ENCODE results near the gene ETV1.

Gene ETV1

DNA sequence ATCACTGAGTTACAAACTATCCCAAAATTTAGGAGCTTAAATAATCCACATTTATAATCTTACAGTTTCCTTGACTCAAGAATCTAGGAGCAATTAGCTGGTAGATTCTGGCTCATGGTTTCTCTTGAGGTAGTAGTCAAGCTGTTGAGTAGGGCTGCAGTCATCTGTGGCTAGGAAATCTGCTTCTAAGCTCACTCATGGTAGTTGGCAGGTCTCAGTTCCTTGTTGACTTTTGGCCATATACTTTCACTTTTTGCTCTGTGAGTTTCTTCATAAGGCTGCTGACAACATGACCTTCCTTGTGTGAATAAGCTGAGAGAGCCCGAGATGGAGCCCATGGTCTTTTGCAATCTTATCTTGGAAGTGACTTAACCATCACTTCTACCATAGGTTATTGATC, 10.8 kb upstream of the ETV1 start:
- no peaks in the 10 kb centered on the region for H3K4me1 ChIP-seq (ENCODE audit: insufficient read depth, low read length)

DNA sequence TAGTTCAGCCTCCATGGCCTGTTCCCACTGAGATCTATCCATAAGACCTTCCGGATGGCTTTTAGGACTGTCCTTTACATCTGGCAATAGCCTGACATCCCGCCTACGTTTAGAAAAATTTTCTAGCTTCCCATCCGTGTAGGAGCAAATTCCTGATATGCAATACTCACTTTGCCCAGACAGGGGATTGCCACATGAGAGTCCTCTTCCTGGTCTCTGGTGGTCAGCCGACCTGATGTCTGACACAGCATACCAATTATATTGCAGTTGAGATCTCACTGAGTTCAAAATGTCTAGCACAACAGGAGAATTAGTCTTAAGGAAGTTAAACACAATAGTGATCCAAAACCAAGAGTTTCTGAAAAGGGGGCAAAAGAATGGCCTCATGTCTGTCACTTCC, 9.4 kb upstream of the ETV1 start:
- no peak overlapping the region for H3K9ac ChIP-seq (ENCODE audit: low read length)
- H3K4me1 ChIP-seq (ENCODE audit: insufficient read depth, low read length) = no peaks in the 10 kb centered on the region
- no peaks in the 10 kb centered on the region for H3K36me3 ChIP-seq (ENCODE audit: insufficient read depth, low read length)
- no peaks in the 10 kb centered on the region for H3K27me3 ChIP-seq (ENCODE audit: control insufficient read depth in 1 of 2, insufficient read depth in 2 of 2, low read length in 2 of 2)
- no peak overlapping the region for H3K4me3 ChIP-seq (ENCODE audit: low read depth in 1 of 2, low read length in 2 of 2)
- no peaks in the 10 kb centered on the region for H3K9me3 ChIP-seq (ENCODE audit: low read length)
- no peak overlapping the region for H3K27ac ChIP-seq (ENCODE audit: low read depth, low read length)

More for the DNA sequence above, 10.8 kb upstream of the ETV1 start:
- no peaks in the 10 kb centered on the region for H3K9me3 ChIP-seq (ENCODE audit: low read length)
- H3K27ac ChIP-seq (ENCODE audit: low read depth, low read length) = no peak overlapping the region
- no peaks in the 10 kb centered on the region for H3K27me3 ChIP-seq (ENCODE audit: control insufficient read depth in 1 of 2, insufficient read depth in 2 of 2, low read length in 2 of 2)
- no peaks in the 10 kb centered on the region for H3K36me3 ChIP-seq (ENCODE audit: insufficient read depth, low read length)
- H3K4me3 ChIP-seq (ENCODE audit: low read depth in 1 of 2, low read length in 2 of 2) = no peak overlapping the region
- no peak overlapping the region for H3K9ac ChIP-seq (ENCODE audit: low read length)

DNA sequence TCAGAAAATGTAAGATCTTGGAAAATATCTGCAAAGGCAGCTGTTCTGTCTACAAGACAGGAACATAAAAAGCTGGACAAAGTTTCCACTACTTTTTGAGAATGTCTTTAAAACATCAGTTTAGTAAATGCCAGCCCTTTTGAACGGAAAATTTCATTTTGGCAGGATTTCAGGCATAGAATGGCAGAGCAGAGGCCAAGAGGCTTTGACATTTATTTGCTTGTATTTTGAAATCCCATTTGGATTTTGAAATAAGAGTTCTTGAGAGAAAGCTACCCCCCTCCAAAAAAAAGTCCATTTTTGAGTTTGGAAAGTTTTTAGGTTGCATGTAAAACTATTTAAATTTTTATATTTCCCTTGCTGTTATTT, 3.1 kb upstream of the ETV1 start:
- peaks cover 6% of the 10 kb centered on the region for H3K4me1 ChIP-seq (ENCODE audit: insufficient read depth, low read length)
- no peaks in the 10 kb centered on the region for H3K36me3 ChIP-seq (ENCODE audit: insufficient read depth, low read length)
- no peaks in the 10 kb centered on the region for H3K9me3 ChIP-seq (ENCODE audit: low read length)
- no peak overlapping the region for H3K9ac ChIP-seq (ENCODE audit: low read length)
- no peaks in the 10 kb centered on the region for H3K27me3 ChIP-seq (ENCODE audit: control insufficient read depth in 1 of 2, insufficient read depth in 2 of 2, low read length in 2 of 2)
- H3K27ac ChIP-seq (ENCODE audit: low read depth, low read length) = no peak overlapping the region
- peak overlapping the region in 1 of 2 donors; percentile 22 for H3K4me3 ChIP-seq (ENCODE audit: low read depth in 1 of 2, low read length in 2 of 2)

DNA sequence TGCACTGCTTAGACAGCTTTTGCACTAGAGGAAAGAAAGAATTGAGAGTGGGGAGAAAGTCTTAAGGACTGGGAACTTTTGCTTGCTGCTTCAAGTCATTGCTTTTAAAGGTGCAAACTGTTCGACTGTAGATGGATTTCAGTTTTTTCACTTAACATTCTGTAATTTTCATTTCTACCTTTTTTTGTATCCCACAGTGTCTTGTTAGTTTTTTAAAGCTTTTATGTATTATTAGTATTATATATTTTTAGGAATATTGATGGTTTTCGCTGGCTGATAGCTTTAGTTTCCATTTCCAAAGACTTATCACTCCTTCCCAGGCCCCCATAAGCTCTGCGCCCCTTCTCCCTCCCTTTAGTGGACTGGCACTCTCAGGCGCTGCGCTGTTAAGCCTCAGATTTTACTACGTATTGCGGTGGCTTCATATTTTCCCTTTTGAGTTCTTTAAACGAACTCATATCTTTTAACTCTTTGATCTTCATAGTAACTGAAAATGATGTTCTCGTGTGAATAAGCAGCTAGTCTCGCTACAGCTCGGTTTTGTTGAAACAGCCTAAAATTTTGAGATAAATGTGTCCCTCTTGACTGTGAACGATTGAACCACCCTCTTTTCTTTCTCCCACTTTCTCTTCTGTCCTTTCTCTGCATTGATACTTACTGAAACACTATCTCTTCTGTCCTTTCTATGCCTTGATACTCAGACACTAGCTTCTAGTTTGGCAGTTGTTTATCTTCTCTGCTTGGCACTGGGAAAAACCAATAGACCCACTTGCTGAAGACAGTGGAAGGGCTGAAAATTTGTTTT, 2.5 kb upstream of the ETV1 start:
- Histone ChIP-seq H3K4me3 (ENCODE audit: low read depth in 1 of 2, low read length in 2 of 2) (peak overlapping the region; percentile 56 to 87), H3K9ac (ENCODE audit: low read length) (no peak overlapping the region), H3K36me3 (ENCODE audit: insufficient read depth, low read length) (no peaks in the 10 kb centered on the region), H3K27me3 (ENCODE audit: control insufficient read depth in 1 of 2, insufficient read depth in 2 of 2, low read length in 2 of 2) (no peaks in the 10 kb centered on the region), H3K27ac (ENCODE audit: low read depth, low read length) (peak overlapping the region; percentile 54), H3K4me1 (ENCODE audit: insufficient read depth, low read length) (peaks cover 6% of the 10 kb centered on the region), H3K9me3 (ENCODE audit: low read length) (no peaks in the 10 kb centered on the region)

DNA sequence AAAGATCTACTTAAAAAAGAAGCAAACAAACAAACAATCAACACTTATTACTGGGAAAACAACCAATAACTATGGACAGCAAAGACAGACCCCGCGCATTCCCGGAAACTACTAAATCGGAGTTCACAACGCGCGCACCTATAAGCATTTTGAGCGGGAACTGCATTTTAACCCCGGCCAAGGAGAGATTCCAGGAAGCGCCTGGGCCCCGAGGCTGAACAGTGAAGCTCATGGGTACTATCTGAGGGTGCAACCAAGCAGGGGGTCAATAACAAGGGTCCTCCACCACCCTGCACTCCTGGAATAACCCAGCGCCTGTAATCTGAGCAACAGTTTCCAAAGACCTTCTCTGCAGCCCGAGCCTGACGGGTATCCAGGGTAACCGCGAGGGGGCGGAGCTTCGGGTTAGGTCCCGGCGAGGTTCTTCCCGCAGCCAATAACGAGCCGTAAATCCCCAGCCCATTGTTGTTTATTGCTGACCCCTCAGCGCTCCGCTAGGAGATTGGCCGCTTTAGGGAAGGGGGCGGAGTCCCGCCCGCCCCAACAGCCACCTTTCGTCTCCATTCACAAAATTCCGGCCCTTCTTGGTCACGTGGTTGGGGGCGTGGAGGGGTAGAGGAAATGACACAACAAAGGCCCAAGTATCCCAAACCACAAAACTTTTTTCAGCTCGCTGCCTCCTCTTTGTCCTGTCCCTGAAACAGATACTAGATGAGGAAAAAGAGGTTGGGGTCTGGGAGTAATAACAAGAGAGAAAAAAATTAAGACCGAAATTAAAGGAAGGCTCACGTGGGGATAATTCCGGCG, 1.7 kb upstream of the ETV1 start:
- H3K4me1 ChIP-seq (ENCODE audit: insufficient read depth, low read length) = peaks cover 6% of the 10 kb centered on the region
- no peaks in the 10 kb centered on the region for H3K36me3 ChIP-seq (ENCODE audit: insufficient read depth, low read length)
- H3K27me3 ChIP-seq (ENCODE audit: control insufficient read depth in 1 of 2, insufficient read depth in 2 of 2, low read length in 2 of 2) = no peaks in the 10 kb centered on the region
- H3K27ac ChIP-seq (ENCODE audit: low read depth, low read length) = peak overlapping the region; percentile 76
- no peaks in the 10 kb centered on the region for H3K9me3 ChIP-seq (ENCODE audit: low read length)
- peak overlapping the region; percentile 37 for H3K9ac ChIP-seq (ENCODE audit: low read length)
- H3K4me3 ChIP-seq (ENCODE audit: low read depth in 1 of 2, low read length in 2 of 2) = peak overlapping the region; percentile 56 to 87

DNA sequence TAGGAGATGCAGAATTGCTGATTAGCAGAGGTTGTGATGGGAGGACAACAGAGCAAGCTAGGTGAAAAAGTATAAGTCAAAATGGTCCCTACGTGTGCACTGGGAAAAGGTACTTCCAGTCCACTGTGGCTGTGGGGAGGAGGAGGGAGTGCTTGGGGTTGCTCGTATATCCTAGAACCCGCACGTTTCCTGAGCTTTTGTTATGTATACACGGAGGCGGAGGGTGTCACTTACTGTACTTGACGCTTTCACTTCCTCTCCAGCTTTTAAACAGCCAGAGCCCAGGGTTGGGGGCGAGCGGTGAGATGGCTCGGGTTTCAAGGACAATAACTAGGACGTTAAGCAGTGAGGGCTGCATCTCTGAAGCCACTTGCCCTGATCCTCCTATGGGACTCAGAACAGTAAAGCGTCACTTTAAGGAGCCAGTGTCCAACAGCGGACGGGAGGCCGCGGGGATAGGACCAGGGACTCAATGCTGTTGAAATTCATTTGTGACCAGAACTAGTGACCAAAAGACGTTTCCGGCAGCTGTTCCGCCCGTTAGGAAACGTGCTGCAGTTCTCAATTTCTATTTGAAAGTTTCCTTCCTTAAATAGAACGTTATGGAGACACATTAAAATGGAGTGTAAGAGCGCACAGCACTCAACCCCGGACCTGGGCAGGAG, 985 bp upstream of the ETV1 start:
- no peaks in the 10 kb centered on the region for H3K36me3 ChIP-seq (ENCODE audit: insufficient read depth, low read length)
- H3K9ac ChIP-seq (ENCODE audit: low read length) = peak overlapping the region; percentile 37
- H3K9me3 ChIP-seq (ENCODE audit: low read length) = no peaks in the 10 kb centered on the region
- H3K4me1 ChIP-seq (ENCODE audit: insufficient read depth, low read length) = peaks cover 6% of the 10 kb centered on the region
- no peaks in the 10 kb centered on the region for H3K27me3 ChIP-seq (ENCODE audit: control insufficient read depth in 1 of 2, insufficient read depth in 2 of 2, low read length in 2 of 2)
- peak overlapping the region; percentile 76 for H3K27ac ChIP-seq (ENCODE audit: low read depth, low read length)
- peak overlapping the region; percentile 56 to 87 for H3K4me3 ChIP-seq (ENCODE audit: low read depth in 1 of 2, low read length in 2 of 2)

DNA sequence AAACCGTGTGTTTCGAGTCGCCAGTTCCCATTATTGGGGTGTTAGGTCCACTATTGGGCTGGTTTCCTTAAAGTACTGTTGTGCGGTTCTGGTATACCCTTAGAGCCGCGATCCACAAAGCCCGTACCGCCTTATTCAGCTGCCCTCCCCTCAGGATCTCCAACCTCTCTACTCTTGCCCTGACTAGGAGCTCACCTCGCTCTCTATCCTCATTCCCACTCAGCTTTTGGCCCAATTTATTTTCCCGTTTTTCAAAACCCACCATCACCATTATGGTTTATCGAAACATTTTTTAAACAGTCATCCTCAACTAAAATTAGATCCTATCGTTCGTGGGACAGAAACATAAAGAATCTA, 461 bp upstream of the ETV1 start:
- peak overlapping the region; percentile 76 for H3K27ac ChIP-seq (ENCODE audit: low read depth, low read length)
- no peaks in the 10 kb centered on the region for H3K9me3 ChIP-seq (ENCODE audit: low read length)
- H3K4me1 ChIP-seq (ENCODE audit: insufficient read depth, low read length) = peaks cover 6% of the 10 kb centered on the region
- H3K27me3 ChIP-seq (ENCODE audit: control insufficient read depth in 1 of 2, insufficient read depth in 2 of 2, low read length in 2 of 2) = no peaks in the 10 kb centered on the region
- H3K9ac ChIP-seq (ENCODE audit: low read length) = peak overlapping the region; percentile 37
- H3K4me3 ChIP-seq (ENCODE audit: low read depth in 1 of 2, low read length in 2 of 2) = peak overlapping the region; percentile 56 to 87
- H3K36me3 ChIP-seq (ENCODE audit: insufficient read depth, low read length) = no peaks in the 10 kb centered on the region

DNA sequence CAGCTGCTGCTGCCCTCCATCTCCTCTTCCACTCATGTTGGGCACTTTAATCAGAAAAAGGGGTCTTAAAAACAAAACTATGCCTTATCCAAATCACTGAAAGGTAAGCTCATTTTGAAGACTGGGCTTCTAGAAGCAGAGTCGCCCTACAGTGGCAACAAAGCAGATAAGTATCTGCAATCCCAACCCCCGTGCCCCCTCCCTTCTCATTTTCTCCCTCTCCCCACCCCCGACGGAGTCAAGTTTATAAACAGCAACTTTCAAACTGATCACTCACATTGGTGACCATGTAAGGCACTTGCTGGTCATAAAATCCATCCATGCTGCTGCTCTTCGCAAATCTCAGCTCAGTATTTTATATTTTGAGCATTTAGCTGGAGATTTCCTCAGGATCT, 738 bp downstream of the ETV1 start:
- Histone ChIP-seq H3K27ac (ENCODE audit: low read depth, low read length) (no peak overlapping the region), H3K4me3 (ENCODE audit: low read depth in 1 of 2, low read length in 2 of 2) (peak overlapping the region; percentile 56 to 87)

DNA sequence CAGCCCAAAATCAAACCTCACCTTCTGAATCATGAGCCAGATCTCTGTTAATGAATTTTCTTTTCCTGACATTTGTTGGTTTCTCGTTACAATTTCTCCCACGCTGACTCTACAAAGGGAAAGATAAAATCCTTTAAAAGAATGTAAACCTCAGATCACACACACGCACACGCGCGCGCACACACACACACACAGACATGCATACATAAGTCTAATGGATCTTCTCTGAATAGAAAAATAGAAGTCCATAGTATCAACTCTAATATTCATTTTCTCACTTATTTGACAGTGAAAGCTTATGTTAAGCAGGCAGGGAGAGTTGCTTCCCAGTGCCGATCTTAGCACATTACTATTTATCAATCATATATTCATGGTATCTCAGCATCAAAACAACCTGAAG, 1.4 kb downstream of the ETV1 start:
- H3K27ac ChIP-seq (ENCODE audit: low read depth, low read length) = no peak overlapping the region
- no peak overlapping the region for H3K9ac ChIP-seq (ENCODE audit: low read length)
- H3K4me3 ChIP-seq (ENCODE audit: low read depth in 1 of 2, low read length in 2 of 2) = peak overlapping the region in 1 of 2 donors; percentile 87
- H3K36me3 ChIP-seq (ENCODE audit: insufficient read depth, low read length) = no peaks in the 10 kb centered on the region
- H3K9me3 ChIP-seq (ENCODE audit: low read length) = no peaks in the 10 kb centered on the region
- H3K4me1 ChIP-seq (ENCODE audit: insufficient read depth, low read length) = peaks cover 6% of the 10 kb centered on the region
- no peaks in the 10 kb centered on the region for H3K27me3 ChIP-seq (ENCODE audit: control insufficient read depth in 1 of 2, insufficient read depth in 2 of 2, low read length in 2 of 2)

More for the DNA sequence above, 738 bp downstream of the ETV1 start:
- H3K9ac ChIP-seq (ENCODE audit: low read length) = peak overlapping the region; percentile 37
- no peaks in the 10 kb centered on the region for H3K9me3 ChIP-seq (ENCODE audit: low read length)
- no peaks in the 10 kb centered on the region for H3K27me3 ChIP-seq (ENCODE audit: control insufficient read depth in 1 of 2, insufficient read depth in 2 of 2, low read length in 2 of 2)
- H3K36me3 ChIP-seq (ENCODE audit: insufficient read depth, low read length) = no peaks in the 10 kb centered on the region
- peaks cover 6% of the 10 kb centered on the region for H3K4me1 ChIP-seq (ENCODE audit: insufficient read depth, low read length)

DNA sequence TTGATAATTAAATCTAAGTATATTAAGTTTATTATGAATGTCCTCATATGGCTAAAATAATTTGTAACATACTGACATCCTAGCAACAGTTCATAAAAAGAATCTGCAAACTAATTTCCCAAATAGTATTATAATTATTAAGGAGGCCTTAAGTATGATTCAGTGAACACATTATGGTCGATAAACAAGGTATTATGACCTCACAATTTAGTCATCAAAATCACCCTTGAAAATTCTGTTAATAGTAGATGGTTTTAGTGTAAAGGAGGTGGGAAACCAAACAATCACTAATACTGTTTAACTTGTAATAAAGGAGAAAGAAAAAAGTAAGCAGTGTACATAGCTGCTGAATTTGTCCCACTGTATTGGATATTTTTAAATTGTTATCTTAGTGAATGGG, 2.1 kb downstream of the ETV1 start:
- Histone ChIP-seq H3K27ac (ENCODE audit: low read depth, low read length) (no peak overlapping the region), H3K27me3 (ENCODE audit: control insufficient read depth in 1 of 2, insufficient read depth in 2 of 2, low read length in 2 of 2) (no peaks in the 10 kb centered on the region), H3K4me3 (ENCODE audit: low read depth in 1 of 2, low read length in 2 of 2) (no peak overlapping the region), H3K36me3 (ENCODE audit: insufficient read depth, low read length) (no peaks in the 10 kb centered on the region), H3K9me3 (ENCODE audit: low read length) (no peaks in the 10 kb centered on the region), H3K4me1 (ENCODE audit: insufficient read depth, low read length) (peaks cover 4% of the 10 kb centered on the region), H3K9ac (ENCODE audit: low read length) (no peak overlapping the region)

DNA sequence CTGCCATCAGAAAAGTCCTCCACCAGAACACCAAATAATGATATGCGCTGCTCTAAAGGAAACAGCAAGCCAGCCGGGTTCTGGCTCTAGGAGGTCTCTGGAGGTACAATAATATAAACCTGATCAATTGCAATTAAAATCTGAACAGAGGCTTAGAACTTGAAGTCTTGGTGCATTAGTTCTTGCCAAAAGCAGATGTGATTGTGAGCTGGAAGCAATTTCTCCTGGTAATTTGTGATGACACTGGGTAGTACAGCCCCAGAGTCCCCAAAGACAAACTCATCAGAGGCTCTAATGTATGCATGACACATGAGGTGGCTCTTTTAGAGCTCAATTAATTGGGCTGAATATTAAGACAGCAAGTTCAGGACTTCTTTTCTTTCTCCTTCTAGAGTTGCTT, 3.3 kb downstream of the ETV1 start:
- Histone ChIP-seq H3K9me3 (ENCODE audit: low read length) (no peaks in the 10 kb centered on the region), H3K4me1 (ENCODE audit: insufficient read depth, low read length) (no peaks in the 10 kb centered on the region), H3K27me3 (ENCODE audit: control insufficient read depth in 1 of 2, insufficient read depth in 2 of 2, low read length in 2 of 2) (no peaks in the 10 kb centered on the region), H3K9ac (ENCODE audit: low read length) (no peak overlapping the region), H3K4me3 (ENCODE audit: low read depth in 1 of 2, low read length in 2 of 2) (no peak overlapping the region), H3K27ac (ENCODE audit: low read depth, low read length) (no peak overlapping the region), H3K36me3 (ENCODE audit: insufficient read depth, low read length) (no peaks in the 10 kb centered on the region)
